Osteoblast (primary cell): Measurements from ENCODE around the gene MSMP. TPM values are rescaled to one million over a fixed set of nuclear protein-coding genes. Genes with fewer than 3 reads are reported as not detected.

Experiments
- DNase-seq: peaks from one replicate; pipeline ENCODE4 v3.0.0; 2011; ENCODE audit warnings: low spot score, mixed read lengths; ENCODE audit not compliant: insufficient read length; ENCODE audit errors: missing footprints
- H2AFZ ChIP-seq: 2 replicates; pipeline ENCODE4 v1.6.0; 2011; ENCODE audit warnings: mild to moderate bottlenecking, low read length
- H3K27ac ChIP-seq: 2 replicates; pipeline ENCODE4 v1.5.1; 2011; ENCODE audit warnings: mild to moderate bottlenecking, low read depth, low read length, moderate library complexity
- H3K27me3 ChIP-seq: 2 replicates; pipeline ENCODE4 v1.6.0; 2012; ENCODE audit warnings: mild to moderate bottlenecking, control low read depth, inconsistent platforms, low read length, moderate library complexity; ENCODE audit not compliant: insufficient read depth
- H3K36me3 ChIP-seq: 2 replicates; pipeline ENCODE4 v1.5.1; 2011; ENCODE audit warnings: mild to moderate bottlenecking, low read length, control low read depth, moderate library complexity; ENCODE audit not compliant: insufficient read depth
- H3K4me1 ChIP-seq: 2 replicates; pipeline ENCODE4 v1.5.1; 2011; ENCODE audit warnings: mild to moderate bottlenecking, low read length, control low read depth, moderate library complexity; ENCODE audit not compliant: insufficient read depth
- H3K4me2 ChIP-seq: 2 replicates; pipeline ENCODE4 v1.6.0; 2011; ENCODE audit warnings: mild to moderate bottlenecking, low read length; ENCODE audit not compliant: insufficient read depth
- H3K4me3 ChIP-seq: fragments of 200-600 bp; sonication (generic); 3 replicates; pipeline ENCODE4 v1.5.1; 2012; ENCODE audit warnings: mild to moderate bottlenecking, low read length, inconsistent platforms; ENCODE audit not compliant: insufficient read depth
- H3K79me2 ChIP-seq: 2 replicates; pipeline ENCODE4 v1.6.0; 2012; ENCODE audit warnings: mild to moderate bottlenecking, low read length, control low read depth, inconsistent platforms; ENCODE audit not compliant: insufficient read depth
- H3K9me3 ChIP-seq: 2 replicates; pipeline ENCODE4 v1.5.1; 2011; ENCODE audit warnings: low read depth, low read length, control low read depth
- H4K20me1 ChIP-seq: 2 replicates; pipeline ENCODE4 v1.6.0; 2012; ENCODE audit warnings: mild to moderate bottlenecking, low read length, control low read depth; ENCODE audit not compliant: insufficient read depth
- total RNA-seq: library from RNA; depleted of rRNA; stranded (reverse); fragments of >200 nt; gene quantifications from 2 replicates; pipeline ENCODE4 v1.2.3, GENCODE V29; 2012
- TF ChIP-seq, protein P1 (sequence below): IDR thresholded peaks from 2 replicates; pipeline ENCODE4 v1.5.1; 2011; ENCODE audit warnings: mild to moderate bottlenecking, low read depth, low read length, moderate library complexity; ENCODE audit errors: extremely low read depth

The MSMP gene
- total RNA-seq, 1 donor = not detected

DNA sequence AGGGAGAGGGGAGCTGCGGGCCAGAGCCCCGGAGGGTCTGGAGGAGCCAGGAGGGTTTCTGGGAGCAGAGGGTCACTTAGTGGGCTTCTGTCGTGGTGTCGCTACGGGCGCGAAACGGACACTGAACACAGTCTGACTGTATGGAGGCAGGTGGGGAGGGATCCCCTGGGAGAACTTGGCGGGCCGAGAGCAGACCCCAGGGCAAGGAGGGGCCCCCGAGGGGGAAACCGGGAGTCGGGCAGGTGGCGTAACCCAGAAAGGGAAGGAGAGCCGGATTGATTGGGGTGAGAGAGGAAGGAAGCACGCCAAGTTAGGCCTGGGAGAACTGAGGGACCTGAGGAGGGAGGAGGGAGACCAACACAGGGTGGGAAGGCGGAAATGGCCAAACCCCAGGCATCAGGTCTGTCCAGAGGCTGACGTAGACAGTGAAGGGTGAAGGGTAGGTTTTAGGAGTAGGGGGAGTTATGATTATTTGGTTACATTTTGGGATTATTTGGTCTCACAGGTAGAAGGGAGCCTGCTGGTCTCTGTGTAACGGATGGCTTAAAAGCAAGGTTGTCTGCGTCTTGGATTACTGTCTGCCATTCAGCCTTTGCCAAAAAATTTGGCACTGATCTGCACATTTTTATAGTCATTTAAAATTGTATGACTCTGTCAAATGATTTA, 3.3 kb upstream of the MSMP start:
- peak overlapping the region; percentile 77 for H3K4me2 ChIP-seq
- peaks cover 29% of the 10 kb centered on the region for H3K4me1 ChIP-seq
- TF ChIP-seq, protein P1, sequence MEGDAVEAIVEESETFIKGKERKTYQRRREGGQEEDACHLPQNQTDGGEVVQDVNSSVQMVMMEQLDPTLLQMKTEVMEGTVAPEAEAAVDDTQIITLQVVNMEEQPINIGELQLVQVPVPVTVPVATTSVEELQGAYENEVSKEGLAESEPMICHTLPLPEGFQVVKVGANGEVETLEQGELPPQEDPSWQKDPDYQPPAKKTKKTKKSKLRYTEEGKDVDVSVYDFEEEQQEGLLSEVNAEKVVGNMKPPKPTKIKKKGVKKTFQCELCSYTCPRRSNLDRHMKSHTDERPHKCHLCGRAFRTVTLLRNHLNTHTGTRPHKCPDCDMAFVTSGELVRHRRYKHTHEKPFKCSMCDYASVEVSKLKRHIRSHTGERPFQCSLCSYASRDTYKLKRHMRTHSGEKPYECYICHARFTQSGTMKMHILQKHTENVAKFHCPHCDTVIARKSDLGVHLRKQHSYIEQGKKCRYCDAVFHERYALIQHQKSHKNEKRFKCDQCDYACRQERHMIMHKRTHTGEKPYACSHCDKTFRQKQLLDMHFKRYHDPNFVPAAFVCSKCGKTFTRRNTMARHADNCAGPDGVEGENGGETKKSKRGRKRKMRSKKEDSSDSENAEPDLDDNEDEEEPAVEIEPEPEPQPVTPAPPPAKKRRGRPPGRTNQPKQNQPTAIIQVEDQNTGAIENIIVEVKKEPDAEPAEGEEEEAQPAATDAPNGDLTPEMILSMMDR = no peak
- peak overlapping the region; percentile 23 for H2AFZ ChIP-seq
- no peak overlapping the region for H3K27ac ChIP-seq
- peak overlapping the region; percentile 60 for H3K4me3 ChIP-seq
- no peaks in the 10 kb centered on the region for H3K9me3 ChIP-seq
- H4K20me1 ChIP-seq = peaks cover 2% of the 10 kb centered on the region
- no peak for DNase-seq
- no peaks in the 10 kb centered on the region for H3K27me3 ChIP-seq
- no peaks in the 10 kb centered on the region for H3K79me2 ChIP-seq
- H3K36me3 ChIP-seq = peaks cover 13% of the 10 kb centered on the region

DNA sequence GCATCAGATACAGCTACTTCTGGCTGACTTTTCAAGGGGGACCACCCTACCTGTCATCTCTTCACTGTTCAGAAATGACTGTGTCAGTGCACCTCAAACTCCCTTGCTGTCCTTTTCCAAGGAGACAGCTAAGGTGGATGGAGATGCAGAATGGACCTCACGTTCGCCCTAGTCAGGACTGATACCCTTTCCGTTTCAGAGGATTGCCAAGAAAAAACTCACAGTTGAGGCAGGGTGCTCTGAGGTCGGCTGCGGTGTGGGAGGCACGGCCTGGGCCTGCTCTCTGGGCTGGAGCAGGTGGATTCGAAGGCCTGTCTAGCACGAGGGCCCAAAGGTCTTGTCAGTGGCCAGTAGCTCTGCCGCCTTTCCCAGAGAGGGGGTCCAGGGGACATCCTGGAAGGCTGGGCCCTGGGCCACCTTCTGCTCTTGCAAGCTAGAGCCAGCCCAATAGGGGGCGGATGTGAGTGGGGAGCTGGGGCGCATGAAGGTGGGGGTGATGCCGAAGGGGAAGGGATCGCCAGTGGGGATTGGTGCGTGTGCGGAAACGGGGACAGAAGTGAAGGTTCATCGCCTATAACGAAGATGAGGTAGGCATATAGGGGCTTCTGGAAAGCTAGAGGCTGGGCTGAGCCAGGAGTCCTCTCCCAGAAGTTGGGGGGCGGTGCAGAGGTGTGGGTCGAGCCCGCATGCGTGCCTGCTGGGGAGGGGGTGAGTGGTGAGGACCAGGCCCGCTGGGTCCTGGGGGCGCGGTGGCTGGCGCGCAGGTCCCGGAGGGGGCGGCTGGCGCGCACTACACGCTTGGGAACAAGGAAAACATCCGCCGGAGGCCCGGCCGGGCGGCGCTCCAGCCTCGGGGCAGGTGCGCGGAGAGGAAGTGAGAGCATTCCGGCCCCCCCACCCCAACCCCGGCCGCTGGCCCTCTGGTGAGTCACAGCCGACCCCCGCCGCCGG, 2.5 kb upstream of the MSMP start:
- Histone ChIP-seq H3K9me3 (no peaks in the 10 kb centered on the region), H3K4me3 (peak overlapping the region; percentile 60), H3K27me3 (no peaks in the 10 kb centered on the region), H3K4me1 (peaks cover 29% of the 10 kb centered on the region), H4K20me1 (peaks cover 2% of the 10 kb centered on the region), H3K79me2 (no peaks in the 10 kb centered on the region), H3K4me2 (peak overlapping the region; percentile 77), H2AFZ (no peak overlapping the region), H3K36me3 (peaks cover 21% of the 10 kb centered on the region), H3K27ac (no peak overlapping the region)
- no peak for DNase-seq
- TF ChIP-seq, protein P1 = peak; percentile 49

DNA sequence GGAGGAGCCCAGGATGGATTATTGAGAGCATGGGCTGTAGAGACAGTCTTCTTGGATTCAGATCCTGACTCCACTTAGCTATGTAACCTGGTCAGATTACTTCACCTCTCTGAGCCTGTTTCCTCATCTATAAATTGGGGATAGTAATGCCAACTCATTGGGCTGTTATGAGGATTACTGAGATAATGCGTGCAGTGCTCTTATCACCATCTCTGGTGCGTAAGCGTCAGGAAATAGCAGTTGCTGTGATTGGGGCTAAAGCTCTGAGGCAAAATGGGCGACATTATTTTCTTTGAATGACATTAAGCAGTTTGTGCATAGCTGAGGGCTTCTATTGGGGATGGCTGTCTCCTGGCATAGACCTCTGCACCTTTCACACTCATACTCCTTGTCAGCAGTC, 995 bp upstream of the MSMP start:
- Histone ChIP-seq H4K20me1 (peaks cover 2% of the 10 kb centered on the region), H2AFZ (no peak overlapping the region), H3K4me1 (peaks cover 24% of the 10 kb centered on the region), H3K79me2 (peaks cover 3% of the 10 kb centered on the region), H3K4me3 (no peak overlapping the region), H3K4me2 (no peak overlapping the region), H3K27me3 (no peaks in the 10 kb centered on the region), H3K27ac (no peak overlapping the region), H3K36me3 (peaks cover 31% of the 10 kb centered on the region), H3K9me3 (no peaks in the 10 kb centered on the region)
- no peak for DNase-seq
- TF ChIP-seq, protein P1 = no peak

DNA sequence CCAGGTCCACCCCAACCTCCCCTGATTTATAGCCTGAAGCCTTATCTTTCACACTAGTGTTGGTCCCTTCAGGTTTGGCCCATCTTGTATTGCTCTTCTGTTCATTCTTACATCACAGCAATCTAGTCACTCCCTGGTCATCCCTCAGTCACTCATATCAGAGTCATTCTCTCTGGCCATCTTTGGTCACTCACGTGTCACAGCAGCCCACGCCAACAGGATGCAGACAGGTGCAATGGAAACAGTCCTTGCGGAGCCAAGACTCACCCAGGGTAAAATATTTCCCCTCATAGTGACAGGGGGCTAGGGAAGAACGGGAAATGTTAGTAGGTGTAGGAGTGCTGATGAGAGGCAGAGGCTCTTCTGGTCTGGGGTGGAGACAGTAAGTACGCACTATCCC, 610 bp downstream of the MSMP start:
- Histone ChIP-seq H3K4me2 (no peak overlapping the region), H3K4me3 (no peak overlapping the region), H4K20me1 (peaks cover 2% of the 10 kb centered on the region), H3K36me3 (peaks cover 31% of the 10 kb centered on the region), H2AFZ (no peak overlapping the region), H3K27ac (no peak overlapping the region), H3K4me1 (peaks cover 25% of the 10 kb centered on the region), H3K27me3 (no peaks in the 10 kb centered on the region), H3K9me3 (no peaks in the 10 kb centered on the region), H3K79me2 (peaks cover 17% of the 10 kb centered on the region)
- TF ChIP-seq, protein P1 = no peak
- no peak for DNase-seq
